Hematopoietic multipotent progenitor cell treated with erythropoietin and hydrocortisone succinate and interleukin-3 and kit ligand, for 15 days (in vitro differentiated cells): ENCODE results near the gene USP22.

ENCODE experiments used
- DNase-seq: peaks from one replicate; pipeline ENCODE4 v3.0.0-alpha.2; 2015; ENCODE audit warnings: low spot score

USP22 gene

DNA sequence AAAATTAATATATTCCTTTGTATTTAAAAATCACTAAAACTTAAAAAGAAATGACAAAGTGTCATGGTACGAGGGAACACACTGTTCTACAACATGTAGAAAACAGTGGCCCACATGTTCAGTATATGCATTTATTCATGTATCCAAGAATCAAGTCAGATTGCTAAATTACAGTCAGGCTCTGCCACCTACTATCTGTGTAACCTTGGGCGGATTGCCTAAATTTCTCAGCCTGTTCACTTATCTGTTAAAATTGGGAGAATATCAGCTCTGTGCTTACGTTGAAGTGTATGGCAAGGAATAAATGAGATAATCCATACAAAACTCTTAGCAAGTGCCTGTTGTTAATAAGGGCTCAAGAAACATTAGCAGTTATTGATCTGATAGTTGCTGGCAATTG, 3.4 kb upstream of the USP22 start:
- no peak for DNase-seq

DNA sequence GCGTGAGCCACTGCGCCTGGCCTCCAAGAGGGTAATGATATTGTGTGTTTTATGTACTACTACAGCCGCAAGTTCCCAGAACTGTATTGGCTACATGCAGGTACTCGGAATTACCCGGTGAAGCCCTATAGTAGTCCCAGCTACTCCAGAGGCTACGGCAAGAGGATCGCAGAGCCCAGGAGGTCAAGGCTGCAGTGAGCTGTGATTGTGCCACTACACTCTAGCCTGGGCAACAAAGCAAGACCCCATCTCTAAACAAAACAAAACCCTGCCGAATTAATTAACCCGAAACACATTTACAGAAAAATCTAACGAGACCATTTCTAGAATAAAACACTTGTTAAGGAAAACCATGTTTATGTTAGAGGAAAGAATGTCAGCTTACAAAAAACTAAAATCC, 2.2 kb upstream of the USP22 start:
- DNase-seq, result no peak

DNA sequence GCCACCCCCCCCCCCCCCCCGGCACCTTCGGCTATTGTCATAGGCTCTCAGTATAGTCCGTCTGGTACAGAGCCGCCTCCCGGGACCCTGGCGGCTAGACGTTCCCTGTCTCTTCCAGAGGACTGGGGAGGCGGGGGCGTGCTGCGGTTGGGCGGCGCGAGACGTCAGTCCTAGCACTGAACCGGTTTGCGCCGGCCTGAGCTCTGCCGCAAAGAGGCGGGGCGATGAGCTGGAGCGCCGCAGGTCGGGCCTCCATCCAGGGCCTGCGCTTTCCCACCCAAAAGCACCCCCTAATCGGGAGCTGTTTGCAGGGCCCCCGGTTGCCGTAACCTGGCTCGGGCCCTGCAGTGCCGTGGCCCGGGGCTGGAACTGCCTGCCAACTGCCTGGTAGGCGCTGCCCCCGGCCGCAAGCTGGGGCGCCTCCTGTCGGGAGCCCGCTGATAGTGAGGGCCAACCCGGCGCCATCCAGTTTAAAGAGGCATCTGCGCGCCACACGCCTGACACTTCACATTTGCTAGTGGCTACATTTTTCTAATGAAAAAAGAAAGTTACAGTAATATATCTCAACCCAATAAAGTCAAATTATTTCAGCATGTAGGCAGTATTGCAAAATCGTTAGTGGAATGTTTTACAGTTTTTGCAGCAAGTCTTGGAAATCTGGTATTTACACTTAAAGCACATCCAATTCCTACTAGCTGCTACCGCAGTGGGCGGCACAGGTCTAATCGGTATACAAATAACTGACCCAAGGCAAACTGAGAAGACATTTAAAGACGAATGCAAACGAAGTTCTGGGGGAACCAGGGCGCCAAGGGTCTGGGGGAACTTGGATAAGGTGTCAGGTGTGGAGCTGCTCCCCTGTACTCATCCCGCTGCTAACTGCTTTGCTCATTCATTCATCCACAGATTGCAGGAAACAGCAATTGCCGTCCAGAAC, 753 bp upstream of the USP22 start:
- peak; percentile 94 for DNase-seq

DNA sequence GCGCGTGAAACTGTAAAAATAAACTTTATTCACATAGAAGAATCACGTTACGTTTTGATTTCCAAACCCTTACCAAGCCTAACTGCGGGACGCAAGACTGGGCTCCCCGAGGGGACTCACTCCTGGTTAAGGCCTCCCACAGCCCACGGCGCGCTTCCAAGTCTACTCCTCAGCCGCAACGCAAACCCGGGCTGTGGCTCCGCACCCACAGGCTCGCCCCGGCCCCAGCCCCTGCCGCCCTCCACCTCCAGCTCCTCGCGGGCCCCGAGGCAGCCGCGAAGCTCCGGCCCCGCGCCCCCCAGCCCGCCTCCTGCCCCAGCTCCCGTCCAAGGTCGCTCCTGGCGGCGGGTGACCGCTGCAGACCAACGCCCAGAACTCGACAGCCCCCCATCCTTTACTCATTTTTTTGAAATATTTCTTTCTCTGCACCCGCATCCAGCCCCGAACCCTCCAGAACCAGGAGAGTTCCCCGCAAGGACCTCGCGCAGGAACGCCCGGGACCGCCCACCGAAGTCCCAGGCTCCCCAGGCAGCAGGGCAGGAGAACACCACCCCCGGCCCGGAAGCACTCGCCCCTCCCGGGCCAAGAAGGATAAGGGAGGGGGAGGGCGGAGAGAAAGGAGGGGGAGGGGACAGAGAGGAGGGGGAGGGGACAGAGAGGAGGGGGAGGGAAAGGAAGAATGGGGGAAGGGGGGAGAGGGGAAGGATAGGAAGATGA, 912 bp downstream of the USP22 start:
- peak; percentile 37 for DNase-seq

DNA sequence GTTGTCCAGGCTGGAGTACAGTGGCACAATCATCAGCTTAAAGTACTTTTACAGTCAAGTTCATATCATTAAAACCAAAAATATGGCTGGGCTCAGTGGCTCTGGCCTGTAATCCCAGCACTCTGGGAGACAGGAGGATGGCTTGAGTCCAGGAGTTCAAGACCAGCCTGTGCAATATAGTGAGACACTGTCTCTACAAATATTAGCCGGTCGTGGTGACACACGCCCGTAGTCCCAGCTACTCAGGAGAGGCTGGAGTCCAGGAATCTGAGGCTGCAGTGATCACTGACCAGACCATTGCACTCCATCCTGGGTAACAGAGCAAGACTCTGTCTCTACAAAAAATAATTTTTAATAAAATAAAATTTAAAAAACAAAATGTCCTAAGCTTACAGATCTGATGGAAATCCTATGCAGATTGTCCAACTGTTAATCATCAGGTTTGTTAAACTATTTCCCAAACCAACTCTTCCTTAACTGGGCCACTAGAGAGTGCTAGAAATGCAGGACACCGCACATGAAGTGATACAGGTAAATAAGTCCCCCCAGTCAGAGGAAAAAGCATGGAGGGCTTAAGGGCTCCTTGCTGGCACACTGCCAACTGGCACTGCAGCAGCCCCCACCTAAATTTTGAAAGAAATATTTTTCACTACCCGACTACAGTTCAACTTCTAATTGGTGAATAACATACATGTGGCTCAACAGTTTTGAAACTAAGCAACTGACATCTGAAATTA, 2.8 kb downstream of the USP22 start:
- DNase-seq, result peak; percentile 49

DNA sequence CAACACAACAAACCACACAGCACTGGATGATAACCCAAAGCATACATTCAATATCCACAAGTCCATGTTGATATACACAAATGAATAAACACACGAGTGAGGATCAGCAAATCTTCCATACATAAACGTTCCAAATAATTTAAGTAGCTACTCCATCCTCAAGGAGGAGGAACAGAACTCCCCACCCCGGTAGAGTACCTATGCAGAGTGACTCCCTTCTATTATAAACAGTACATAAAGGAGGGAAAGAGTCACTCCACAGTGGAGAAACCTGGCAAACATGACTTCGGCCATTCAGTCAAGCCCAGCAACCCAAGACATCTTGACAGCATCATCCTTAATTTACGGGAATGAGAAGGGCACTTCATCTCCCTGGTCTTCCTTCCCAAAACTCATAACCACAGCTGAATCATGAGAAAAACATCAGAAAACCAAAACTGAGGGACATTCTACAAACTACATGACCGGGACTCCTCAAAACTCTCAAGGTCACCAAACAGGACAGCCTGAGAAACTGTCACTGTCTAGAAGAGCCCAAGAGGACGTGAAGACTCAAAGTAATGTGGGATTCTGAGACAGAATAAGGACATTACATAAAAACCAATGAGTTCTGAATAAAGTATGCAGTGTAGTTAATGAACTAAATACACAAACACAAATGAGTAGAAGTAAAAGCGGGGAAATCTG, 5.6 kb downstream of the USP22 start:
- no peak for DNase-seq

DNA sequence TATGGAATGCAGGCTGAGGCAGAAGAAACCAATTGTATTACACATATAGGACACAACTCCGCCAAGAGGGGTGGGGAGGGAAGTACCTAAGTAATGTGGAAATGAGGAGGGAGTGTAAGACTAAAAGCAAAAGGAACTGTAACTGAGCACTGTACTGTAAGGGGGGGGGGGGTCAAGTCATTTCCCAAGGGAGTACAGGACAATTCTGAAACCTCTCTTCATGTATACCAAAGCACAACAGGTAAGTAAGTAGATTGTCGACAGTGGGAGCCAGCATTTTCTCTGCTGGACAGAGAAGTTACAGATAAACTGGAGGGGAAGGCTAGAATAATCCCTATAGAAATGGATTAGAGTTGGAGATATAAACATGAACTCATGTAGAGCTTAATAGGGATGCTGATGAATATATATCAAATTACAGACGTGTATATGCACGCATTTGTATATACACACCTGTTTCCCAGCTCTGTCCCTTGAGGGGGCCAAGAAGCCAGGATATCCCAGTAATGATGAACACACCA, 6.4 kb downstream of the USP22 start:
- no peak for DNase-seq

DNA sequence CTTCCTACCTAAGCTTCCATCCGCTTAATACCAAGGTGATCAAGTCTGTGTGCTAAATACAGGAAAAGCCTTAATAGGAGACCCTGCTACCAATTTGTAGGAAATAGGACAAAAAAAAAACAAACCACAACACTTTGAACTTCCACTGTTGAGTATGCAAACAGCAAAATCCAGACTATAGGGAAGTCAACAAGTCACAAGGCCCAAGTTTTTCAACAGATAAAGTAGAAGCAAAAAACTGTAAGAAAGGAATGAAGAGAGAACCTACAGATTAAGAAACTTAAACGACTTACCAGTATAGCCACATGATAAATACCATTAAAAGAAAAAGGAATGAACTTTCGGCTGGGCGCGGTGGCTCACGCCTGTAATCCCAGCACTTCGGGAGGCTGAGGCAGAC, 7.4 kb downstream of the USP22 start:
- DNase-seq, result no peak

DNA sequence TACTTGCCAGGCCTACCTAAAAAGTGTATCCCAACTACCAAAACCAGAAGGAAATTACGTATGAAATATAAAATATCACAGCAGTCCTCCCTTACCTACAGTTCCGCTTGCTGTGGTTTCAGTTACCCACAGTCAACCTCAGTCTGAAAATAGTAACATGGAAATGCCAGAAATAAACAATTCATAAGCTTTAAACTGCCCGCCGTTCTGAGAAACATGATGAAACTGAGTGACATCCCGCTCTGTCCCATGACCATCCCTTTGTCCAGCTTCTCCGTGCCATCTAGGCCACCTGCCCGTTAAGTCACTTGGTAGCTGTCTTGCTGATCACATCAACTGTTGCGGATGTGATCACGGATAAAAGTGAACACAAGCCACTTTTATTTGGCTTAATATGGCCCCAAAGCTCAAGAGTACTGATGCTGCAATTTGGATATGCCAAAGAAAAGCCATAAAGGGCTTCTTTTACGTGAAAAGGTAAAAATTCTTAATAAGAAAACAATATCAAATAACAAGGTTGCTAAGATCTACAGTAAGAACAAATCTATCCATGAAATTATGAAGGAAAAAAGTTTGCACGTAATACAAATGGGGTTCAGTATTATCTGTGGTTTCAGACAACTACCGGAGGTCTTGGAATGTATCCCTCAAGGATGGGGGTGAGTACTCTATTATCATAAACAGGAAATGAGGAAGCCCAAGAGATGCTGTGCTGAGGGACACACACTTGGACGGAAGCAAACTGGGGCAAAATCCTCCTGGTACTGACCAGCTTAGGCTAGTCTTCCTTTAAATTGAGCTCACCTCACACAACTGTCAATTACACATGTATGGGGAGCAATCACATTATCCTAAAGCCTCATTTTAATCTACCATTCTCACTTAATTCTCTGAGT, 8.2 kb downstream of the USP22 start:
- DNase-seq, result no peak

DNA sequence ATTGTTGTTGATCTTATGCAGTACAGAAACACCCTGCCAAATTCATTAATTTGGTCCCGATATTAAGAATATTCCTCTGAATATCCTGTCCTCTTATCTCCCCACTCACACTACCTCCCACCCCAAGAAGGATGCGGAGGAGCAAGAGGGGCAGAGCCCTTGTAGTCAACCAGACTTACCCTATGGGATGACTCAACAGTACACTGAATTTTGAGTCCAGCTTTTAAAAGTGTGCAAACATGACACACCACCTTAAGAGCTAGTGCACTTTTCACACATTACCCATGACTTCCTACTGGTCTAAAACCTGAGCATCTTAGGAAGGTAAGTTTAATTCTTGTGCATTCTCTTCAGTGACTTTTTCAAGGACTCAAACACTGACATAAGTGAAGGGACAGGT, 9.5 kb downstream of the USP22 start:
- DNase-seq, result no peak

DNA sequence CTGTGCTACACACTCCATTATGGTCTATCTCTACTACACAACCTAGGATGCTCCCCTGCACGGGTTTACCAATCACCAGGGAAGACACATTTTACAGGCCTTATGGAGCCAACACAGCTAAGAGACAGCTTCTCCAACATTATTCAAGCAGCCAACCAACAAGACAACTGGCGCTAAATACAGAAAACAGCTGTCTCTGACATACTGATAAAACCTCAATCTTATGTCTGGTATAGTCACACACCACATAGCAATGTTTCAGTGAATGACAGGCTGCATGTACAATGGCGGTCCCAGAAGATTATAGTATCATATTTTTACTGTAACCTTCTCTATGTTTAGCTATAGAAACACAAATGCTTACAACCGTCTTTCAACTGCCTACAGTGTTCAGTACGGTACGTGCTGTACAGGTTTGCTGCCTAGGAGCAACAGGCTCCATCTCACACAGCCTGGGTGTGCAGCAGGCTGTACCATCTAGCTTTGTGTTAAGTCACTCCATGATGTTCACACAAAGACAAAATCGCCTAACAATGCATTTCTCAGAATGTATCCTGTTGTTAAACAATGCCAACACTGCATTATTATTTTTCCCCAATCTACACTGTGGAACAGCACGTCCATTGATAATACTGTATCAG, 10.9 kb downstream of the USP22 start:
- DNase-seq, result no peak

DNA sequence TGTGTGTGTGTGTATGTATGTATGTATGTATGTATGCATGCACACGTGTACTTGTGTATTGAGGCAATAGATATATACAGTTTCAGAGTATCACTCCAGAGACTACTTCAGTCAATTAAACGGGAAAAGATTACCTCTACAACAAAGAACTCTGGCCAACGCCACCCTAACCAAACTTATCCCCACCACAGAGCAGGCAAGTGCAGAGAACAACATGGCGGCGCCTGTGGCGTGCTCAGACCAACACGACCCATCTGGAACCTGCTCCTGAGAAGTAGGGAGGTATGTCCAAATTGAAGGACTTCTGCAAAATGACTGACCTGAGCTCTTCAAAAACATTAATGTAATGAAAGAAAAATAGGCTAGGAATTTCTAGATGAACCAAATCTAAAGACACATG, 12.4 kb downstream of the USP22 start:
- DNase-seq, result no peak

DNA sequence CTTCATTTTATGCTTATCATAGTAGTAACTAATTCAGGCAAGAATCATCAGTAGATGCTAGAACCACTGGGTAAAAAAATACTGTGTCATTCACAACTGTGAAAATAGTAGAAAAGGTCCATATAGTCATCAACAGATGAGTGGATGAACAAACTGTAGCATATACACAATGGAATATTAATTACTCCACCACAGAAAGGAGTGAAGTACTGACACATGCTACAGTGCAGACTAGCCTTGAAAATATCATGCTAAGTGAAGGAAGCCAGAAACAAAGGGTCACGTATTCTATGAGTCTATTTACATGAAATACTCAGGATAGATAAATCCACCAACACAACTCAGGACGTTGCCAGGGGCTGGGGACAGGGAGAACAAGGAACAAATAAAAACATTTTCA, 13.3 kb downstream of the USP22 start:
- no peak for DNase-seq

DNA sequence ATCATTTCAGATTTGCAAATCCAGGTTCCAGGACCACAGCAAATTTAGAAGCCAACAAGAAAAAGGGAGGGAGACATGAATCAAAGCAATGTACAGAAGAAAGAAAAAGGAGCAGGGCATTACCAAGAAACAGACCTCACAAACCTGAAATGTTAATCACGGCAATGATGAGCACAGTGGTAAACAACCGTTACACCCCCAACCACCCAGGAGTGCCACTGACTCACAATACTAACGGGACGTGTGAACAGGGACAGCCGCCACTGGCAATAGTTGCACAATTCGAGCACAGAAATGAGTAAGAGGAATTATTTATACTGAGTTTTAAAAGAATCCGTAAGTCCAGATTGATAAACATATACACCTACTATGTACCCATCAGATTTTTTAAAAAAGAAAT, 13.8 kb downstream of the USP22 start:
- no peak for DNase-seq

DNA sequence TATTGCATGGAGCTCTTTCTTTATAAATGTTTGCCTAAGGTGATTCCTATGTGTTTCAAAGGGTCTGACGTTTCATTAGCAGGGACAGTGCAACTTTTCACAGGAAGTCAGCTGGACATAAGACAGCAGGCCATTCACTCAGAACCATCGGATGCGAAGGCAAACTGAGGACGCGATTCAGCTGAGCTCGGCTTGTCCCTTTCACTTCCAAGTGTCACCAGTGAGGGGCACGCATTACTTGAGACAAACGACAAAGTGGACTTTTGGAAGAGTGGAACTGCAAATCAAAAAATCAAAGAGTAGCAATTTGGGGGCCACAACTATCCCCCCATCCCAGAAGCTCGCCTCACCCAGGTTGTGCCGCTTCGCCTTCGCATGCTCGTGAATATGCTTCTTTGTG, 14.6 kb downstream of the USP22 start:
- DNase-seq, result no peak

DNA sequence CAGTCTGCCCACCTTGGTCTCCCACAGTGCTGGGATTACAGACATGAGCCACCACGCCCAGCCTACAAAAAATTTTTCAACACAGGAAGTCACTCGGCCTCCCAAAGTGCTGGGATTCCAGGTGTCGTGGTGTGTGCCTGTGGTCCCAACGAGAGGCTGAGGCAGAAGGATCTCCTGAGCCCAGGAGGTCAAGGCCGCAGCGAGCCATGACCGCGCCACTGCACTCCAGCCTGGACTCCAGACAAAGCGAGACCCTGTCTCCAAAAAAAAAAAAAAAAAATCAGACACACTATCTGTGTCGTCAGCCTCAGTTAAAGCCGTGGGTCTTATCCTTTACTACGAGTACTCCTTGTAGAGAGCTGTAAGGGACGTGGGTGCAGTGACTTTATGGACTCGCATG, 15.8 kb downstream of the USP22 start:
- no peak for DNase-seq

DNA sequence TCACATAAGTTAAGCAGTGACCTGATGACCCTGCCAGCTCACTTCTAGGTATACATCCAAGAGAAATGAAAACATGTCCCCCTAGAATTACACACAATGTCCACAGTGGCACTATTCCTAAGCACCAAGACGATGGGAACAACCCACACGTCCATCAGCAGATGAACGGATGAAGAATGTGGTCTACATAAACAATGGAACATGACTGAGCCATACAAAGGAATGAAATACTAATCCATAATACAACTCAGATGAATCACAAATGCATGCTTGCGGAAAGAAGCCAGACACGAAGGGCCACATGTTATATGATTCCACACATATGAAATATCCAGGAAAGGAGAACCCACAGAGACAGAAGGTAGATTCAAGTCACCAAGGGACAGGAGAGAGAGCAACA, 17.4 kb downstream of the USP22 start:
- DNase-seq, result no peak

DNA sequence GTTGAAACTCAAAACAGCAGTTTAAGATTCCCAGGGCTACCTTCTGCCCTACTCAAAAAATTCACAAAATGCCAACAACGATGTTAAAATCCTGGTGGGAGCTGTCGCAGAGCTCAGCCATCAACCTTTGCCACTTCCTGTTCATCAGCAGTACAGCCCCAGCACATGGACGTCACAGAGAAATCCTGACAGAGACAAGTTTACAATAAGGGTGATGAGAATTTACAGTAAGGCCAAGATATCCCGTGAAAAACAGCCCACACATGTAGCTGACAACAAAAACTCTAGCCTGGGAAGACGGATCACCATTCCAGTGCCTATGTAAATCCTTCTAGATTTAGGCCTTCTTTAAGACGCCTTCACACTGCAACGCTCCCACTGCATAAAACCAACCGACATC, 18.8 kb downstream of the USP22 start:
- DNase-seq, result no peak

DNA sequence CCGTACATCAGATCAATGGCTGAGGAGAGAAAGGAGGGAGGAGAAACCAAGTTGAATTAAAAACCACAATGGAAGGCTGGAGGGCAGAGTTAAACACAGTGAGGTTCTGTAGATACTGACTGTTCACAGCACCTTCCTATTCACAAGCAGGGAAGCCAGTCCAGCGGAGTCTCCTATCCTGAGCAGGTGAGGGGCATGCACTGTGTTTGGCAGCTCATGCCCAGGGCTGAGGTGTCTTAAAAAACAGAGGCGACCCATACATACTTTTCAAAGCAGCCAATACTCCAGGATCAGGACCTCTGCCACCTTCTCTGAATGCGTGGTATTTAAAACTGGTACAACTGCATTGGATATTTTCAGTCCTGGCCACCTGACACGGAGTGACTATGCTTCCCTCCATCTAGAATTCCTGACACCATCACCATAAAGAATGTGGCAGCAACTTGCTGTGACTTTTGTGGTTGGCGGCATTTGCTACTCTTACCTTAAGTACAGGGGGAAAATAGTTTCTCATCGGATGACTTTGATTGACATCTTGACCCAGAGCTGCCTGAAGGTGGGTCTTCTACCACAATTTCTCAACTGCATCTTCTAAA, 21.5 kb downstream of the USP22 start:
- DNase-seq, result no peak

DNA sequence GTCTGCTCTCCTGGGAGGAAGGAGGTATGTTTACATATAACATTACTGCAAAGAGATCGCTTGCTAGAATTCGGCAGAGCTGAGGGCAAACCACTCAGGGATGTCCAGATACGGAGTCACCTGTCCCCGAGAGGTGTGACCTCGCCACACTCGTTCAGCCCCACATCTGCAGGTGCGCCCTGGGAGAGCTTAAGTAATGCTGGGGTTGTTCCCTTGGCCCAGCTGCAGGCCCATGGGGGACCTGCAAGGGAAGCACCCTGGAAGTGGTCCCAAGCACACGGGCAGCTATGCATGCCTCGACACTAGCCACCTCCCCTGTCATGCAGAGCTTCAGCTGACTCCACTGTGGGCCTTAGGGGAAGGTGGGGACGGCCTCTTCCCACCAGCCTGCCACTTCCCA, 22.2 kb downstream of the USP22 start:
- DNase-seq, result no peak
